ENCODE measurements around the gene PCSK5. TPM values are rescaled to one million over a fixed set of nuclear protein-coding genes. Genes with fewer than 3 reads are reported as not detected.

Gene PCSK5
- total and polyA plus RNA-seq, 2 donors (not counting 1 experiment from before 2014, with no cell fraction given) = 0.09 TPM; not detected in 1

GRCh38 chr9:76357555-76357954, 467.1 kb downstream of the PCSK5 start:
- Histone ChIP-seq H3K27ac (ENCODE audit: low read length in 2 of 2) (no peak overlapping the region), H3K9me3 (ENCODE audit: control extremely low read depth in 1 of 3, control insufficient read depth in 2 of 3, insufficient read depth in 1 of 3, low read length in 2 of 3) (no peaks in the 10 kb centered on the region), H3K4me3 (ENCODE audit: control extremely low read depth in 1 of 5, extremely low read depth in 1 of 5, insufficient read depth in 1 of 5, low read depth in 2 of 5, low read length in 4 of 5) (no peak overlapping the region), H3K9ac (ENCODE audit: low read length) (no peak overlapping the region), H3K4me2 (replicated peaks; ENCODE audit: low read depth, low read length, poor library complexity, severe bottlenecking) (no peak overlapping the region), H3K4me1 (ENCODE audit: control insufficient read depth in 2 of 2, insufficient read depth in 2 of 2, low read length in 2 of 2) (no peaks in the 10 kb centered on the region), H3K36me3 (replicated peaks in 1 of 2; ENCODE audit: control extremely low read depth in 1 of 2, control insufficient read depth in 1 of 2, extremely low read depth in 1 of 2, insufficient read depth in 2 of 2, low read length in 1 of 2) (no peaks in the 10 kb centered on the region), H4K20me1 (ENCODE audit: control insufficient read depth, insufficient read depth, low read length, poor library complexity, severe bottlenecking) (no peaks in the 10 kb centered on the region), H3K79me2 (ENCODE audit: control insufficient read depth, insufficient read depth, low read length) (no peaks in the 10 kb centered on the region), H3K27me3 (replicated peaks in 1 of 4; ENCODE audit: control extremely low read depth in 1 of 4, control insufficient read depth in 3 of 4, insufficient read depth in 4 of 4, low read length in 3 of 4) (no peaks in the 10 kb centered on the region), H2AFZ (ENCODE audit: insufficient read depth, low read depth, low read length, poor library complexity, severe bottlenecking) (no peak overlapping the region)
- ChIA-PET CTCF (no interaction called here), POLR2A (no interaction called here)
- no CpG with 5 or more reads among the region's 1 CpG for WGBS (ENCODE audit: insufficient coverage)
- ATAC-seq (ENCODE audit: low read depth) (no peak), DNase-seq (no peak)
- H3K9me3 Mint-ChIP-seq (ENCODE audit: insufficient read depth) = no peaks in the 10 kb centered on the region
- intact Hi-C loops (cut with micrococcal nuclease) = no loop called here
- no peaks in the 10 kb centered on the region for H3K4me1 Mint-ChIP-seq
- H3K4me3 Mint-ChIP-seq = no peak overlapping the region
- H3K27ac Mint-ChIP-seq = no peak overlapping the region
- TF ChIP-seq EZH2 (IDR thresholded peaks at IDR 0.05; ENCODE audit: borderline replicate concordance, insufficient read depth, low read depth, low read length, poor library complexity, severe bottlenecking) (no peak), CTCF (IDR thresholded peaks at IDR 0.05) (no peak)
- peaks cover 13% of the 10 kb centered on the region for H3K27me3 Mint-ChIP-seq

DNA sequence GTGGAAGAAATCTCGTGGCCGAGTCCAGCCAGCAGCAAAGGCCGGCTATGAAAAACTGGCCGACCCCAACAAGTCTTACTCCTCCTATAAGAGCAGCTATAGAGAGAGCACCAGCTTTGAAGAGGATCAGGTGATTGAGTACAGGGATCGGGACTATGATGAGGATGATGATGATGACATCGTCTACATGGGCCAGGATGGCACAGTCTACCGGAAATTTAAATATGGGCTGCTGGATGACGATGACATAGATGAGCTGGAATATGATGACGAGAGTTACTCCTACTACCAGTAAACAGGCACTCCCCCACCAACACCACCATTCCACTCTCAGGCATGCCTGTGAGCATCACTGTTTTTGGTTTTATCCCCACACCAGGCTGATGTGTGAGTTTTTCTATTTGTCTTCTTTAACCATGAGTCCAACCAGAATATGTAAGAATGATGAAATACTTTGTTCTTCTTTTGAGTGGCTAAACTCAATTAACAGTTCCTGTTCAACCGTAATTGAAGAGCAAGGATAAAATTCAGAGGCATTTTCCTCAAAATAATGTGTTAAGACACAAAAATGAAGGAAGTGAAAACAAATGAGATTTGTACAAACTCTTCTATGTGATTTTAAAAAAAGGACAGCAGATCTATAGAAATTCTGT, 468.3 kb downstream of the PCSK5 start:
- ChIA-PET POLR2A (no interaction called here), CTCF (interaction anchor here (0.8 kb wide), 1 partner anchor 149 kb away, joined by 3 read pairs; no protein-coding TSS in a partner anchor)
- H3K27me3 Mint-ChIP-seq = peaks cover 13% of the 10 kb centered on the region
- Histone ChIP-seq H3K79me2 (ENCODE audit: control insufficient read depth, insufficient read depth, low read length) (no peaks in the 10 kb centered on the region), H3K36me3 (replicated peaks in 1 of 2; ENCODE audit: control extremely low read depth in 1 of 2, control insufficient read depth in 1 of 2, extremely low read depth in 1 of 2, insufficient read depth in 2 of 2, low read length in 1 of 2) (no peaks in the 10 kb centered on the region), H4K20me1 (ENCODE audit: control insufficient read depth, insufficient read depth, low read length, poor library complexity, severe bottlenecking) (no peaks in the 10 kb centered on the region), H3K9me3 (ENCODE audit: control extremely low read depth in 1 of 3, control insufficient read depth in 2 of 3, insufficient read depth in 1 of 3, low read length in 2 of 3) (no peaks in the 10 kb centered on the region), H3K27ac (ENCODE audit: low read length in 2 of 2) (no peak overlapping the region), H3K4me2 (replicated peaks; ENCODE audit: low read depth, low read length, poor library complexity, severe bottlenecking) (no peak overlapping the region), H3K4me1 (ENCODE audit: control insufficient read depth in 2 of 2, insufficient read depth in 2 of 2, low read length in 2 of 2) (no peaks in the 10 kb centered on the region), H2AFZ (ENCODE audit: insufficient read depth, low read depth, low read length, poor library complexity, severe bottlenecking) (no peak overlapping the region), H3K4me3 (ENCODE audit: control extremely low read depth in 1 of 5, extremely low read depth in 1 of 5, insufficient read depth in 1 of 5, low read depth in 2 of 5, low read length in 4 of 5) (no peak overlapping the region), H3K27me3 (replicated peaks in 1 of 4; ENCODE audit: control extremely low read depth in 1 of 4, control insufficient read depth in 3 of 4, insufficient read depth in 4 of 4, low read length in 3 of 4) (peaks cover 0 to 2% (median 0%) of the 10 kb centered on the region in 4 experiments), H3K9ac (ENCODE audit: low read length) (no peak overlapping the region)
- intact Hi-C loops (cut with micrococcal nuclease) = no loop called here
- no peak overlapping the region for H3K4me3 Mint-ChIP-seq
- ATAC-seq (ENCODE audit: low read depth) (no peak), DNase-seq (no peak)
- WGBS (ENCODE audit: insufficient coverage) = no CpG with 5 or more reads among the region's 10 CpGs
- no peak for TF ChIP-seq EZH2 (IDR thresholded peaks at IDR 0.05; ENCODE audit: borderline replicate concordance, insufficient read depth, low read depth, low read length, poor library complexity, severe bottlenecking)
- TF ChIP-seq CTCF (IDR thresholded peaks at IDR 0.05) = no peak
- no peak overlapping the region for H3K27ac Mint-ChIP-seq
- H3K9me3 Mint-ChIP-seq (ENCODE audit: insufficient read depth) = no peaks in the 10 kb centered on the region
- H3K4me1 Mint-ChIP-seq = no peaks in the 10 kb centered on the region
